ENCODE measurements around the gene PNO1. TPM values are rescaled to one million over a fixed set of nuclear protein-coding genes. Genes with fewer than 3 reads are reported as not detected.

The PNO1 gene
- total and polyA plus RNA-seq, 9 of the 15 experiments (the other 6 are each of a cell fraction or from before 2014, with no cell fraction given), result 11.8 to 81.7 (median 41.1) TPM

GRCh38 chr2:68206793-68207192 is 49.1 kb downstream of the PNO1 start:
- Histone ChIP-seq H3K27ac (ENCODE audit: extremely low read depth, low read depth, low read length) (no peak overlapping the region), H3K4me2 (ENCODE audit: insufficient read depth, low read length) (no peak overlapping the region), H3K4me1 (replicated peaks in 1 of 2; ENCODE audit: control insufficient read depth in 2 of 2, insufficient read depth in 2 of 2, low read length in 2 of 2) (peaks cover 8 to 14% of the 10 kb centered on the region in 2 experiments; a peak in 2 of 5 replicates), H4K20me1 (replicated peaks; ENCODE audit: control insufficient read depth, insufficient read depth, low read length) (0 out of 2 replicates have a peak, but pooled peaks cover 2% of the 10 kb centered on the region), H2AFZ (ENCODE audit: low read depth, low read length) (no peak overlapping the region), H3K27me3 (ENCODE audit: control insufficient read depth in 2 of 2, insufficient read depth in 2 of 2, low read length in 2 of 2) (no peaks in the 10 kb centered on the region), H3K79me2 (ENCODE audit: control insufficient read depth, insufficient read depth, low read length) (peaks cover 85% of the 10 kb centered on the region), H3K4me3 (no peak overlapping the region), H3K9me1 (ENCODE audit: control insufficient read depth, insufficient read depth, low read length) (no peaks in the 10 kb centered on the region), H3K36me3 (ENCODE audit: control insufficient read depth, insufficient read depth, low read length) (peaks cover 30% of the 10 kb centered on the region; the same call in 2 of the 3 replicates), H3K9ac (ENCODE audit: insufficient read depth in 1 of 2, low read depth in 2 of 2, low read length in 2 of 2) (no peak overlapping the region), H3K9me3 (replicated peaks; ENCODE audit: control insufficient read depth, insufficient read depth, low read depth, low read length) (no peaks in the 10 kb centered on the region)
- in situ Hi-C loops (cut with MboI), result no loop called here
- intact Hi-C loops (cut with micrococcal nuclease), result no loop called here
- no TSS peak for BruUV-seq (replicated peaks)
- peak; percentile 44 for ATAC-seq
- TF ChIP-seq ELF2 (CRISPR knock-in tag; IDR thresholded peaks at IDR 0.05) (no peak), KLF16 (IDR thresholded peaks at IDR 0.05) (no peak), ZNF57 (CRISPR knock-in tag; IDR thresholded peaks at IDR 0.05) (no peak), ATF1 (CRISPR knock-in tag; IDR thresholded peaks at IDR 0.05) (no peak), ATF1 (tag; IDR thresholded peaks at IDR 0.05) (no peak), FOXA1 (IDR thresholded peaks at IDR 0.05; ENCODE audit: borderline replicate concordance) (no peak), SNRNP70 (optimal IDR thresholded peaks at IDR 0.05; ENCODE audit: low read depth, low read length) (no peak), BHLHE40 (IDR thresholded peaks at IDR 0.05; ENCODE audit: low read length) (no peak), ARHGAP35 (IDR thresholded peaks at IDR 0.05; ENCODE audit: partially characterized antibody) (no peak), ZEB2 (IDR thresholded peaks at IDR 0.05) (no peak)
- ChIA-PET POLR2A (interaction anchor here (0.6 to 1.3 kb wide), 3 partner anchors 12 to 38 kb away, joined by 3 read pairs; no protein-coding TSS in a partner anchor), CTCF (ENCODE audit: low intra/inter-chr PET ratio) (no interaction called here)
- no peak for FAIRE-seq
- DNase-seq (ENCODE audit: extremely low read depth in 1 of 4, low spot score in 3 of 4), result no peak
